ENCODE data around the gene IRF2. TPM values are rescaled to one million over a fixed set of nuclear protein-coding genes. Genes with fewer than 3 reads are reported as not detected.
A peak's percentile ranks its signal among the peaks of the same experiment; 100 is the strongest.

The IRF2 gene
- total and polyA plus RNA-seq, 9 donors: 27.8 to 68.4 (median 40.7) TPM

- intact Hi-C loops (cut with DNase I): no loop called here
- Histone ChIP-seq H3K27me3 (no peaks in the 10 kb centered on the region), H3K4me3 (no peak overlapping the region), H3K4me1 (ENCODE audit: insufficient read depth) (peaks cover 12% of the 10 kb centered on the region), H3K9me3 (no peaks in the 10 kb centered on the region), H3K27ac (peak overlapping the region in 1 of 2 donors; percentile 87), H3K36me3 (no peaks in the 10 kb centered on the region)
- 6 to 20% (median 8%) methylated on average over 8 of the region's 8 CpGs for WGBS, 3 donors
- TF ChIP-seq EP300 (IDR thresholded peaks at IDR 0.05) (no peak), CTCF (IDR thresholded peaks at IDR 0.05) (no peak), POLR2A (IDR thresholded peaks at IDR 0.05) (no peak)
- peak in 4 of 5 donors; percentile 41 to 61 (median 44) for DNase-seq
Measured at GRCh38 chr4:184370711-184371389, 103.5 kb downstream of the IRF2 start.

GRCh38 chr4:184369871-184370270 is 104.5 kb downstream of the IRF2 start:
- Histone ChIP-seq H3K27me3 (no peaks in the 10 kb centered on the region), H3K36me3 (no peaks in the 10 kb centered on the region), H3K4me3 (no peak overlapping the region), H3K9me3 (no peaks in the 10 kb centered on the region), H3K27ac (peak overlapping the region in 1 of 2 donors; percentile 87), H3K4me1 (ENCODE audit: insufficient read depth) (peaks cover 12% of the 10 kb centered on the region)
- intact Hi-C loops (cut with DNase I): no loop called here
- WGBS, 3 donors: 70 to 75% (median 73%) methylated on average over 3 of the region's 3 CpGs
- TF ChIP-seq CTCF (IDR thresholded peaks at IDR 0.05) (no peak), POLR2A (IDR thresholded peaks at IDR 0.05) (no peak), EP300 (IDR thresholded peaks at IDR 0.05) (no peak)
- DNase-seq: no peak

- H3K36me3 ChIP-seq: no peaks in the 10 kb centered on the region
- H3K9me3 ChIP-seq: no peaks in the 10 kb centered on the region
- no peak overlapping the region for H3K4me3 ChIP-seq
- no peak for DNase-seq
- no peak overlapping the region for H3K27ac ChIP-seq
- intact Hi-C loops (cut with DNase I): no loop called here
- TF ChIP-seq CTCF (IDR thresholded peaks at IDR 0.05) (no peak), EP300 (IDR thresholded peaks at IDR 0.05) (no peak), POLR2A (IDR thresholded peaks at IDR 0.05) (no peak)
- H3K4me1 ChIP-seq (ENCODE audit: insufficient read depth): peaks cover 12% of the 10 kb centered on the region
- H3K27me3 ChIP-seq: no peaks in the 10 kb centered on the region
Measured at GRCh38 chr4:184368731-184369130, 105.6 kb downstream of the IRF2 start.

GRCh38 chr4:184368290-184368689 is 106.1 kb downstream of the IRF2 start:
- intact Hi-C loops (cut with DNase I): no loop called here
- H3K36me3 ChIP-seq: no peaks in the 10 kb centered on the region
- H3K4me1 ChIP-seq (ENCODE audit: insufficient read depth): peaks cover 12% of the 10 kb centered on the region
- H3K9me3 ChIP-seq: no peaks in the 10 kb centered on the region
- H3K27me3 ChIP-seq: no peaks in the 10 kb centered on the region
- DNase-seq: no peak
- H3K27ac ChIP-seq: no peak overlapping the region
- H3K4me3 ChIP-seq: no peak overlapping the region
- 96 to 98% (median 98%) methylated on average over 3 of the region's 3 CpGs for WGBS, 3 donors
- TF ChIP-seq POLR2A (IDR thresholded peaks at IDR 0.05) (no peak), CTCF (IDR thresholded peaks at IDR 0.05) (no peak), EP300 (IDR thresholded peaks at IDR 0.05) (no peak)

All from ovary (tissue), 9 donors.